GM18499 (cell line): ENCODE measurements around the gene ZNF620.
"Not testable (repeated sequence)": the region's sequence is repeated elsewhere in the genome, so short reads cannot be mapped to it uniquely, and the experiment has no call there.

Source experiments
- ATAC-seq: cut with Tn5 transposase; IDR thresholded peaks from one replicate; pipeline ENCODE4 v1.9.1; 2021; ENCODE audit warnings: moderate number of reproducible peaks; ENCODE audit not compliant: insufficient read depth, unreplicated experiment

Gene ZNF620

DNA sequence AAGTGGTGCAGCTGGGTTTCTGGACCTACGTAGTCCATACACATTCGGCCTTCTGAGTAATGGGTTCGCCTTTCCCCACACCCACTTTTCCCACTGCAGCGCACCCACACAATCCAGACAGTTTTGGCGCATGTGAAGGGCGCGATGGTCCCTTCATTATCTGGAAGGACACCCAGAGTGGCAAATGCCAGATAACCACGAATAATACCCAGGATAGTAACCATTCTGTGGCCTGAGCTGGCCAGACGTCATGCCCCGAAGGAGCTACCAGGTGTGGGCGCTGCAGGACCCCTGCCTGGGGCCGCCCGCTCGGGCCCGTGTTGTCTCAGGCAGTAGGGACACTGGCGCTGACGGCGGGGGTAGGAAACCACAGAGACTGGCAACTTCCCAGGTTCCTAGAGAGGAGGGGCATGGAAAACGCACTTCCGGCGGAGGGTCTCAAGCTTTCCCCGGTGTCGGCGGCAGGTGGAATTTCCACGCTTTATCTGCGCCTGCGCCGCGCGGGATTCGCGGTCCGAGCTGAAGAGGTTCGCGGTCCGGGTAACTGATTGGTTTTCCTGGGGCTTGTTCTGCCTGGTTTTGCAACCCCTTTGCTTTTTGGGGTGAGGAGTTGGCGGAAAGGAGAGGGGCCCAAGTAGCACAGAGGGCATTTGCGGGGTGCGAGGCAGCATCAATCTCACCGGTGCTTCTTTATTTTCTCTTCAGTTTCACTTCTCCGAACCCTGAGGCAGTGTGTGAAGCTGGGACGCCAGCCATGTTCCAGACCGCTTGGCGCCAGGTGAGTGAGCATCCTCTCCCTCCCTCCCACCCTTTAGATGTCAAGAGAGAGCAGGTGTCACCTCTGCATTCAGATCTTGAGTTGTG lies at the start of gene ZNF620:
Gene ZNF620, plus strand, starts transcription at position 441 of the 864 bp plus-strand sequence. Its CDS starts 314 bp downstream, at position 755.
- no peak for ATAC-seq

DNA sequence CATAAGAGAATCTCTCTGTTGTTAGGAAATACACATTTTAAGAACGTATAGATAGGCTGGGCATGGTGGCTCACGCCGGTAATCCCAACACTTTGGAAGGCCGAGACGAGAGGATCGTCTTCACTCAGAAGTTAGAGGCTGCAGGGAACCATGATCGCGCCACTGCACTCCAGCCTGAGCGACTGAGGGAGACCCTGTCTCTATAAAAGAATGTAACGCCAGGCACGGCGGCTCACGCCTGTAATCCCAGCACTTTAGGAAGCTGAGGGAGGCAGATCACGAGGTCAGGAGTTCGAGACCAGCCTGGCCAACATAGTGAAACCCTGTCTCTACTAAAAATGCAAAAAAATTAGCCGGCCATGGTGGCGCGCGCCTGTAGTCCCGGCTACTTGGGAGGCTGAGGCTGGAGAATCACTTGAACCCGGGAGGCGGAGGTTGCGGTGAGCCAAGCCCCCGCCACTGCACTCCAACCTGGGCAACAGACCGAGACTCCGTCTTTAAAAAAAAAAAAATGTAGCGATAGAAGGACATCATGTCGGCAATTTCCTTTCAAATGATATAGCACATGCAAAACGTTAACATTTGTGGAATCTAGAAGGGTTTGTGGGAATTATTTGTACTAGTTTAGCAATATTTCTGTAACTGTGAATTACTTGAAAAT lies 49.4 kb upstream of the ZNF620 start:
- ATAC-seq, result no peak

DNA sequence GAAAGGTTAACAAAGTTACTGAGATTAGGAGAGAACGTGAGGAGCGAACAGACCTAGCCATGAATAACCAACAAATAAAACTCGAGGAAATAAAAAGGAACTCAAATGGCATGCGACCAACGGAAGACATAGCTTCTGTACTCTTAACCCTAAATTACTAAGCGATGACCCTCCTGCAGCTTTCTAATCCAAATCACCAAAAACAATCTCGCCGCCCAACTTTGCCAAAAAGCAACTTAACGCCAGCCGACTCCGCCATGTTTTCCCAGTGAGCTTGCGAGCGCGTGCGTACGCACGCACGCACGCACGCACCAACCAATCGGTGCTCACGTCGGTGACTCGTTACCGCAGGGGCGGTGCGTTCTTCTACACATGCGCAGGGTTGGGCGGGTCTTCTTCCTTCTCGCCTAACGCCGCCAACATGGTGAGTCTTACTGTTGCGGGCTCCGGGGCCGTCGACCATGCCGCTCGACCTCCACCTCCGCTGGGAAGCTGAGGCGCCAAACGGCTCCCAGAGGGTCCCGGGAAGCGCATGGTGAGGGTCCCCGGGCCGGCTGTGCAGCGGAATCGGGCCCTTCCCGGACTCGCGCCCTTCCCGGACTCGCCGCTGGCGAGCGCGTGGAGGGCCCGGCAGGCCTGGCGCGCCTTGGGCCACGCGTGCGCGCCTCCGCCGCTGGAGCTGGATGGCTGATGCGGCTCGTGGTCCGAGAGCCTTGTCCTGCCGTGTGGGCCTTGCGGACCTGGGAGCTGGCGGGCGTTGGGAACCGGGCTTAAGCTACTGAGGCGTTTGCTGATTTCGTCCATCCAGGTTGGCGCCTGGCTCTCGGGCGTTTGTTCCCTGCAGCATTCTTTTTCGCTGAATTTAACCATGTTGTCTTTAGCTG lies 48.7 kb upstream of the ZNF620 start, which contains the start of gene RPL14:
Gene RPL14, plus strand, starts transcription at position 400 of the 884 bp plus-strand sequence. Its CDS starts 133 bp downstream, at position 533.
- ATAC-seq, result peak; percentile 39

DNA sequence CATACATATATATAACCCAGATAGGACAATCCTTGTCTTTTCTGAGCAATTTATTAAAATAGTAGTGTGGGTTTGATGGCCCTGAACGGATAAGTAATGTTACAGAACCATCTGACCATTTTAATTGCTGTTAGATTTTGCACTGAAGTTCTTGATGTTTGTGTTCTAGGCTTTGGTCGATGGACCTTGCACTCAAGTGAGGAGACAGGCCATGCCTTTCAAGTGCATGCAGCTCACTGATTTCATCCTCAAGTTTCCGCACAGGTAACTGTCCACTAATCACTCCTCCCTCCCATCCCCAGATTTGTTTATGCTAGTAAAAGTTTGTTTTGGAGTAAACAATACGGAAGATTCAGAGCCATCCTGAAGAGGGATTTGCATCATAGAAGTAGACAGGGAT lies 47.4 kb upstream of the ZNF620 start:
- ATAC-seq, result no peak

DNA sequence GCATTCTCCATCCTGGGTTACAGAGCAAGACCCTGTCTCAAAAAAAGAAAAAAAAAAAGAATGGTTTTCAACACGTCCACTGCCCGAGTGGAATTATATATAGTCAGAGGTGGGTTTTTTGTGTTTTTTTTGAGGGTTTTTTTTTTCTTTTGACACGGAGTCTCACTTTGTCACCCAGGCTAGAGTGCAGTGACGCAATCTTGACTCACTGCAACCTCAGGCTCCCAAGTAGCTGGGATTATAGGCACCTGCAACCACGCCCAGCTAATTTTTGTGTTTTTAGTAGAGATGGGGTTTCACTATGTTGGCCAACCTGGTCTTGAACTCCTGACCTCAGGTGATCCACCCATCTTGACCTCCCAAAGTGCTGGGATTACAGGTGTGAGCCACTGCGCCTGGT lies 45.4 kb upstream of the ZNF620 start:
- not testable (repeated sequence) for ATAC-seq

DNA sequence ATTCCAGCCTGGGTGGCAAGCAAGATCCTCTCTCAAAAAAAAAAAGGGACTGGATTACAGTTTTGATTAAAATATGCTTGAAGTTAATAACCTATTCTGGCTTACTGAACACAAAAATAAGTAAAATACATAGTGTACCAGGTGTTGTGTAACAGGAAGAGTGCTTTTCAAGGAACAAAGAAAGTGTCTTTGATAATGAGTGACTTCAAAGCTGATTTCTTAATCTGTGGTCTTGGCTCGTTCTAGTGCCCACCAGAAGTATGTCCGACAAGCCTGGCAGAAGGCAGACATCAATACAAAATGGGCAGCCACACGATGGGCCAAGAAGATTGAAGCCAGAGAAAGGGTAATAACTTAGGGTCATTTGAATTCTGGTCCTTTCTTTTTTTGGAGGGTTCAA lies 44.7 kb upstream of the ZNF620 start:
- ATAC-seq, result no peak

DNA sequence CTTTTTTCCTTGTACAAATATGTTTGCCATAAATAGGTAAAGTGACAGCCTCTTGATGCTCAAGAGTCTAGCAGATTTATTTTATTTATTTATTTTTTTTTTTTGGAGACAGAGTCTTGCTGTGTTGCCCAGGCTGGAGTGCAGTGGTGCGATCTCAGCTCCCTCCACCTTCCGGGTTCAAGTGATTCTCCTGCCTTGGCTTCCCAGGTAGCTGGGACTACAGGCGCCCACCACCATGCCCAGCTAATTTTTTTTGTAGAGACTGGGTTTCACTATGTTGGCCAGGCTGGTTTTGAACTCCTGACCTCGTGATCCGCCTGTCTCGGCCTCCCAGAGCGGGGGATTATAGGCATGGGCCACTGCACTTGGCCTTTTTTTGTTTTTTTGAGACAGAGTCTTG lies 43.0 kb upstream of the ZNF620 start:
- ATAC-seq, result not testable (repeated sequence)

DNA sequence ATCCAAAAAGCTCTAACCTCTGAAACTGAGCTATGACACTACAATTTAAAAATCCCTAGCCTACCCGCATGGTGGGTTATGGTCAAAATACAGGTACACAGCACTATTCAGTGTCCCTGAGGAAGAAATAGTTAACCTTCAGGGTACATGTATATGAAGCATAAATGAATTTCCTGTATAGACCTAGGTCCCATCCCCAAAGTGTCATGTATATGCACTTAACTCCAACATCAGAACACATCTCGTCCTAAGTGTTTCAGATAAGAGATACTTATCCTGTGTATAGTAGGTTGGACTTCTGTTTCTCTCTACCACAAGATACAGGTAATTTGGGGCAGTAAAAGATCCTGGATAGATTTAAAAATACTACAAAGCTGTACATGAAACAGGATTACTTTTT lies 42.3 kb upstream of the ZNF620 start:
- no peak for ATAC-seq

DNA sequence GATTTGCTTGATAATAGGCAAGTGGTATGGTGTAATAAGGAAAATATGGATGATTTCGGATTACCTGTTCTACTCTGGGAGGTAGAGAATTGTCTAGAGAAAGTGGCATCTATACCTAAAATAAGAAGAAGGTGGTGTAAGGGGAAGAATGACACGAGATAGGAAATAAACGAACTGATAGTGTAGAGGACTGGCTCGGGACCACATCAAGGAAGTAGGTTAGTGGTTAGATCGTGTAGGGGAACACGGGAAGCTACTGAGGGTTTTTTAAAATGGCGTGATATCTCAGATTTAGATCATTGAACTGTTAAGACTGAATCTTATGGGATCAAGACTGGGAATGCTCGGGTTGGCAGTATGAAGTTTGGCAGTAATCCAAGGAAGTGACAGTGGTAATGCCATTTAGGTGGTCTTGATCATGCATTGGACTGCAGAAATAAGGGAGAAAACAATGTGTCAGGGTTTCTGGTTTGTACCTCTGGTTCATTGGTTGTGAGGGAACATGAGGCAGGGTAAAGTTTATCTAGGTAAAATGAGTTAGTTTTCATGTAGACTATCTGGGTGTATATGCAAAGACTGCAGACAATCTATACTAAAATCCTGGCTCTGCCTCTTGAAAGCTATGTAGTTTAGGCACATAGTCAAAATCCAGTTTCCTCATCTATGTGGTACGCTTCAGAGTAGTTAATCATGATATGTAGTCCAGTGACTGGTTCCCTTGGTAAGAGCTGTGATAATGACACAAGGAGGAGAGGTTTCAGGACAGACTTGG lies 41.3 kb upstream of the ZNF620 start:
- no peak for ATAC-seq

DNA sequence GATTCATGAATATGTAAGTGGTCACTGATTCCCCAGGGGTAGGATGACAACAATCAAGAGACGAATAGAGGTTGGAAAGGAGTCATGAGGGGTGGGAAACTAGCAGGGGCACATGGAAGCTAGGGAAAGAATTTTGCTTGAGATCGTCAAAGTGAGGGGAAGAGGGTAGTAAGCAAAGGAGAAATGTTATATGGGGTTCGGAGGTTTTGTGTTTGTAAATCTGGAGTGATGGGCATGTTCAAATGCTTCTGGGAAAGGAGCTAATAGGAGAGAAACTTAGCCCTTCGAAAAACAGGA lies 40.8 kb upstream of the ZNF620 start:
- no peak for ATAC-seq

DNA sequence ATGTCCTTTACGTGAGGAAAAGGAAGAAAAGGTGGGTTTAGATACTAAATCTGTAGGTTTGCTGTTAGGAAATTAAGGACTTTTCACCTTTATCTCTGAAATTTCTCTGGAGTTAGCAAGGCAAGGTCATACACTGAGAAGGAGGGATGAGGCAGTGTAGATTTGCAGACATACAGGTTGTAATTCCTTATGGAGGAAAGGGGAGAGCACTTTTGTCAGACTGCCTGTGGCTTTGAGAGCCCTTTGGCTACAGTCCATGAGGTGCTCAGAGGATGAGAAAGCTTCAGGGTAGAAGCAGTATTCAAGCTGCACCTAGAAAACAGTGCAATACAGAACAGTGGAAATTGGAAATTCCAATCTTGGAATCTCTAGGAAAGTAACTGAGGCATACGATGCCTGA lies 40.4 kb upstream of the ZNF620 start:
- no peak for ATAC-seq

DNA sequence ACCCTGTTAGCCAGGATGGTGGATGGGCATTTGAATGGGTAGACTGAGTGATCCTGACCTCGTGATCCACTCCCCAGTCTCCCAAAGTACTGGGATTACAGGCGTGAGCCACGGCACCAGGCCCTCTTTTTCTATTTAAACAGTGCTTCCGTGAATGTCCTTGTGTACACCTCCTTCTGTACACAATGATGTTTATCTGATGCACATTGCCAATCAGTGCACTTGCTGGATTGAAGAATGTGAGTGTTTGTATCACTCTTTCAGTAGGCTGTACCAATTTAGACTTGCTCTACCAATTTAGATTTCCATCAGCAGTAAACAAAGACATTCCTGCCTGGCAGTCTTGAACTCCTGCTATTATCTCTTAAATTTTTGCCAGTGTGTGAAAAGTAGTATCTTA lies 37.8 kb upstream of the ZNF620 start:
- ATAC-seq, result no peak

DNA sequence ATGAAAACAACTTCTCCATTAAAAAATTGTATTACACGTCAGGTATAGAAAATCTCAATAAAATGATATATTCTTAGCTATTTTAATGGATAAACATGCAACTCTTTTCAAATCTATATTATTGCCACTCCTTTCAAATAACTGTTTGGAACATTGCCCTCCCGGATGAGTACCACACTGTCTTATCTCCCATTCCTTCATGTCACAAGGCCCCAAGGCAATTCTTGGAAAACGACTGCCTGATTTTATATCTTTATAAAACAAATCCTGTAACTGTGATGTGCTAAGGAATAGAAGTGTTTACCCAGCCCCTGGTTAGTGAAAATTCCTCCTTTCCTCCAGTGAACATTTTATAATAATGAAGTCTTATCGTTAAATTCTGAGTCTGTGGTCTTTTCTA lies 35.1 kb upstream of the ZNF620 start:
- no peak for ATAC-seq

DNA sequence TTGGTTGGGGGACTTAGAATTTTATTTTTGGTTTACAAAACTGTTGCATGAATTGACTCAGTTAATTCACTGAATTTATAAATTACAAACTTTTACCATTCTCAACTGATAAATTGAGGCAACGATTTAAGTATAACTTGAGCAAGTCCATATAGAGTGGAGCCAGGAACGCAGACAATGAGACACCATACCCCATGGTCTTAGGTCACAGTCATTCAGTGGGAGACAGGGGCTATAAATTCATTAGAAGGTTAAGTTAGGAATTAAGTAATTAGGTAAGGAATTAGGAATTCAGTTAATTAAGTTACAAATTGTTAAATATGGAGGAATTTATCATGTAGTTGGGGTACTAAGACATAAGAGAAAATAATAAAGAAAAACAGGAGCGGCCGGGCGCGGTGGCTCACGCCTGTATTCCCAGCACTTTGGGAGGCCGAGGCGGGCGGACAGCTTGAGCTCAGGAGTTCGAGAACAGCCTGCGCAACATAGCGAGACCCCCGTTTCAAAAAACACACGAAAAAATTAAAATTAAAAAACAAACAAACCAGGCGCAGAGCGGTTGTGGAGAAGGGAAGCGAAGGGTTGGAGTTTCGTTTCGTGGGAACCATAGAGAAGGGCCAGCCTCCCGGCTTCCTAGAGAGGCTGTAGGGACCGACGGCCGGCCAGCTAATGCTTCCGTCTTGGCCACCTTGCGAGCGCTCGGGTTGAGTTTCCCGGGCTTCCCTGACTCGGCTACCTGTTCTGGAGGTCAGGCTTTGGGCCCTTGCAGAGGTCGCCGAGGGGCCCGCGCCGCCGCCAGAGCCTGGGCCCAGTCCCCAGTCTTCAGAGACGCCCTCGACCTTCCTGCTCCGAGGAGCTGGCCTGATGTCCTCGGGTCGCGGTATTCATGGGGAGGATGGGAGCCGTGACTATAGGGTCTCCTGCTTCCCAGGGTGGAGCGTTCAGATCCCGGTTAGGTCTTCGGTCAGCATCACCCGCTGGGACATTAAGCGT lies 29.1 kb upstream of the ZNF620 start, which contains the start of gene ZNF619:
Gene ZNF619, plus strand, starts transcription at position 645 of the 993 bp plus-strand sequence. CDS start 858 bp downstream, outside the sequence.
- ATAC-seq, result no peak

DNA sequence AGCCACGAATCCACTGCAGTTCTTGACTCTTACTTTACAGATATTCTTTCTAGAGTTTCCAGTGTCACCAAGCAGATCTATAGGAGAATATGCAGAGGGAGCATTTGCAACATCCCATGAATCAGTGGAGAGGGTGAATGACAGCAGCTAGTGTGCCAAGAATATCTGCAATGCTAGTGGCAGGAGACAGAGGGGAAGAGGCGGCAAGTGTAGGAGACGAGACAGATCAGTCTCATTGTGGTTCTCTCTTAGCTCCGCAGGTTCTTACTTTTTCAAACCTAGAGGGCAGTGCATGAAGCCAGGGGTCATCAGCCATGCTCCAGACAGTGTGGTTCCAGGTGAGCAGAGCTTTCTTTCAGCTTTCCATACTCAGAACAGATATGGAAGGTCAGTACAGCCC lies 28.2 kb upstream of the ZNF620 start:
- ATAC-seq, result no peak

DNA sequence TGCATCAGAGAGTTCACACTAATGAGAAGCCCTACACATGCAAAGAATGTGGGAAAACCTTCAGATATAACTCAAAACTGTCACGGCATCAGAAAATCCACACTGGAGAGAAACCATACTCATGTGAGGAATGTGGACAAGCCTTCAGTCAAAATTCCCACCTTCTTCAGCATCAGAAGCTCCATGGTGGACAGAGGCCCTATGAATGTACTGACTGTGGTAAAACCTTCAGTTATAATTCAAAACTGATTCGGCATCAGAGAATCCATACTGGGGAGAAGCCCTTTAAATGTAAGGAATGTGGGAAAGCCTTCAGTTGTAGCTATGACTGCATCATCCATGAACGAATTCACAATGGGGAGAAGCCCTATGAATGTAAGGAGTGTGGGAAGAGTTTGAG lies 18.7 kb upstream of the ZNF620 start:
- ATAC-seq, result no peak

DNA sequence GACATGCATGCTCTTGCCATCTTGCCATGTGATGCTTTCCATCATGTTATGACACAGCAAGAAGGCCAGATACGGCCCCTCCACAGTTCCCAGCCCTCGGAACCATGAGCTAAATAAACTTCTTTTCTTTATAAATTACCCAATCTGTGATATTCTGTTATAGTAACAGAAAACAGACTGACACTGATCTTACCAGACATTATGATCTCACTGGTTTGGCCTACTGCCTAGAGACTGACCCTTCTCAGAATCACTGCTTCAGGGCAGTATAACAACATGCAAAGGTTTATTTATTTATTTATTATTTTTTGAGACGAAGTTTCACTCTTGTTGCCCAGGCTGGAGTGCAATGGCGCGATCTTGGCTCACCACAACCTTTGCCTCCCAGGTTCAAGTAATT lies 14.9 kb upstream of the ZNF620 start:
- ATAC-seq, result no peak

DNA sequence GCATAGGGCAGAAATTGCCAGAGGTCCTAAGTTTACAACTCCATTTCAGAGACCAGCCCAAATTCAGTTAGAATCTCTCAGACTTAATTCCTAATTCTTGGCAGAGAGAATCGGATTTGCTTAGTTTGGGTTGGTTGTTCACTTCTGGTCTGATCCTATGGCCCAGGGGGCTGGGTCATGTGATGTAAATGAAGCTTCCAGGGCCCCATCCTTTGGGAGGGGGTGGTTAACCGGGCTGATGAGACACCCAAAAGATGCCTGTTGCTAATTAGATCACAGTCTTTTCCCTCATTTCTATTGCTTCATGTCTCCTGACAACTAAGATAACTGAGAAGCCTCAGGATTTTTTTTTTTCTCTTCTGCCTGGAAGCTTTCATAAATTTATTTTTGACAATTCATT lies 11.1 kb upstream of the ZNF620 start:
- ATAC-seq, result no peak

DNA sequence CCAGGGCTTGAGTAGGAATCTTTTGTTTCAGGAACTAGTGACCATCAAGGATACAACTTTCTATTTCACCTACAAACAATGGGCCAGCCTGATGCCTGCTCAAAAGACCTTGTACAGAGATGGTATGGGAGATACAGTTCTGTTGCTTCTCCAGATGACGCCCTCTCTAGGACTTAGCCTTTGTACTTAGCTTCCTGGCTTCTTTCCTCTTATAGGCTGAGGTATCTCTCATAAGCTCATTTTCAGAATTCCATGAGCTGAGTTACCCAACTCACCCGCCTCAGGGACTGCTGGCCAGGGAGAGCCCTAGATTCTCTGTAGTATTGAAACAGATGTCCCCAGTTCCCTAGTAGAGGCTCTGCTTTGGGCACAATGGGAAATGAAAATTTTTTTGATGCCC lies 8.6 kb upstream of the ZNF620 start:
- no peak for ATAC-seq
